HEK293 (cell line): ENCODE data around the gene REM2.

Experiments
- PRDM1 ChIP-seq: fragments of 450-650 bp; formaldehyde crosslinking; IDR thresholded peaks from 2 replicates; pipeline ENCODE4; 2016; ENCODE audit warnings: missing biosample characterization, missing genetic modification characterization
- PRDM10 ChIP-seq: fragments of 450-650 bp; formaldehyde crosslinking; IDR thresholded peaks from 2 replicates; pipeline ENCODE4 v1.5.1; 2016; ENCODE audit warnings: missing biosample characterization, missing genetic modification characterization
- ZNF138 ChIP-seq: fragments of 450-650 bp; formaldehyde crosslinking; IDR thresholded peaks from 2 replicates; pipeline ENCODE4 v1.5.1; 2016; ENCODE audit warnings: missing biosample characterization, missing genetic modification characterization, borderline replicate concordance
- ZNF398 ChIP-seq: fragments of 450-650 bp; formaldehyde crosslinking; IDR thresholded peaks from 2 replicates; pipeline ENCODE4 v1.5.1; 2017; ENCODE audit warnings: missing biosample characterization, missing genetic modification characterization
- ZNF692 ChIP-seq: fragments of 450-650 bp; formaldehyde crosslinking; IDR thresholded peaks from 2 replicates; pipeline ENCODE4 v1.5.1; 2016; ENCODE audit warnings: missing biosample characterization, missing genetic modification characterization
- TF ChIP-seq, protein P1 (sequence below): fragments of 450-650 bp; formaldehyde crosslinking; IDR thresholded peaks from 2 replicates; pipeline ENCODE4 v1.5.1; 2016; ENCODE audit warnings: missing biosample characterization, missing genetic modification characterization

GRCh38 chr14:22926316-22926715 is 43.3 kb downstream of the REM2 start:
- peak; percentile 43; the same call in 1 of the 2 replicates for TF ChIP-seq PRDM10
- TF ChIP-seq, protein P1, sequence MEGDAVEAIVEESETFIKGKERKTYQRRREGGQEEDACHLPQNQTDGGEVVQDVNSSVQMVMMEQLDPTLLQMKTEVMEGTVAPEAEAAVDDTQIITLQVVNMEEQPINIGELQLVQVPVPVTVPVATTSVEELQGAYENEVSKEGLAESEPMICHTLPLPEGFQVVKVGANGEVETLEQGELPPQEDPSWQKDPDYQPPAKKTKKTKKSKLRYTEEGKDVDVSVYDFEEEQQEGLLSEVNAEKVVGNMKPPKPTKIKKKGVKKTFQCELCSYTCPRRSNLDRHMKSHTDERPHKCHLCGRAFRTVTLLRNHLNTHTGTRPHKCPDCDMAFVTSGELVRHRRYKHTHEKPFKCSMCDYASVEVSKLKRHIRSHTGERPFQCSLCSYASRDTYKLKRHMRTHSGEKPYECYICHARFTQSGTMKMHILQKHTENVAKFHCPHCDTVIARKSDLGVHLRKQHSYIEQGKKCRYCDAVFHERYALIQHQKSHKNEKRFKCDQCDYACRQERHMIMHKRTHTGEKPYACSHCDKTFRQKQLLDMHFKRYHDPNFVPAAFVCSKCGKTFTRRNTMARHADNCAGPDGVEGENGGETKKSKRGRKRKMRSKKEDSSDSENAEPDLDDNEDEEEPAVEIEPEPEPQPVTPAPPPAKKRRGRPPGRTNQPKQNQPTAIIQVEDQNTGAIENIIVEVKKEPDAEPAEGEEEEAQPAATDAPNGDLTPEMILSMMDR (tag by site-specific recombination): no peak
- no peak for TF ChIP-seq PRDM1 (tag by site-specific recombination)
- no peak for TF ChIP-seq ZNF692 (tag by site-specific recombination)
- no peak for TF ChIP-seq ZNF138
- no peak for TF ChIP-seq ZNF398
